C4-2B (cell line): ENCODE data around the gene EPHA6.

Experiments
- CTCF ChIP-seq: fragments of 450-650 bp; conservative IDR thresholded peaks from 2 replicates; pipeline ENCODE4 v1.5.1; 2017; ENCODE audit warnings: mild to moderate bottlenecking
- ZFX ChIP-seq: fragments of 450-650 bp; IDR thresholded peaks from 2 replicates; pipeline ENCODE4 v1.6.1; 2017

GRCh38 chr3:96977671-96978070 is 163.3 kb downstream of the EPHA6 start:
- no peak for TF ChIP-seq CTCF
- no peak for TF ChIP-seq ZFX
